Prostate gland (tissue), 2 donors: ENCODE results near the gene FNBP1.

Experiments used
- POLR2A ChIP-seq: fragments of 450-650 bp; IDR thresholded peaks from one replicate; pipeline ENCODE4 v1.6.1; 2016; ENCODE audit warnings: antibody characterized with exemption, mild to moderate bottlenecking
- POLR2AphosphoS5 ChIP-seq: sonication (generic); formaldehyde crosslinking; IDR thresholded peaks from one replicate; pipeline ENCODE4 v1.6.1; 2017; ENCODE audit warnings: antibody characterized with exemption
- TF ChIP-seq, protein P1 (sequence below), 4 experiments: fragments of 200-600 bp in 2 of 4; fragments of 450-650 bp in 2 of 4; sonication (generic) in 2 of 4; IDR thresholded peaks; 1 replicate in 3 of 4; 2 replicates in 1 of 4; pipeline ENCODE4 v1.5.1; 2016 to 2019; ENCODE audit warnings: antibody characterized with exemption in 4 of 4, mild to moderate bottlenecking in 2 of 4, moderate library complexity in 2 of 4

DNA sequence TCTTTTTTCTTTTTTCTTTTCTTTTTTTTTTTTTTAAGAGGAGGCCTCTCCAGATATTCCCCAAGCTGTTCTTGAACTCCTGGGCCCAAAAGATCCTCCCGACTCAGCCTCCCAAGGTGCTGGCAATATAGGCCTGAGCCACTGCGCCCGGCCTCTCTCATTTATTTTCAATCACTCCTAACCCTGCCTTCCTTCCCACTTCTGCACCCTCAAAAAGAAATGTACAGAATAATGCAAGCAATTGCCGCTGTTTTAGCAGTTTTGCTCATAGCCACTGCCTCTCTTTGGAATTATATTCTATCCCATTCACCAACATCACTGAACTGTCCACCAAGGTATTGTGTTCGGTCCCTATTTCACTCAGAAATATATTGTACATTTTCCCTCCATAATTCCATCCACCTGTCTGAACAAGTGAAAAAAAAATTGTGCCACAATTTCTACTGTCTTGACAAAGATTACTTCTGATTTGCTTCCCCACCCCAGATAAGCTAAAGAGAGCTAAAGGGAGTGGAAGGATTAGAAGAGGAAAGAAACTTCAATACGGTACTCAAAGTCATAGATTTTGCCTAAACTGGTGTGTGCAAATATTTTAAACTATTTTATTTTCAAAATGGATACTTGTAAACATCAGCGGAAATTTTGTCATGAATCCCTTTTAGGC is 1.9 kb downstream of the FNBP1 start:
- TF ChIP-seq POLR2A (no peak), POLR2AphosphoS5 (no peak)
- TF ChIP-seq, protein P1, sequence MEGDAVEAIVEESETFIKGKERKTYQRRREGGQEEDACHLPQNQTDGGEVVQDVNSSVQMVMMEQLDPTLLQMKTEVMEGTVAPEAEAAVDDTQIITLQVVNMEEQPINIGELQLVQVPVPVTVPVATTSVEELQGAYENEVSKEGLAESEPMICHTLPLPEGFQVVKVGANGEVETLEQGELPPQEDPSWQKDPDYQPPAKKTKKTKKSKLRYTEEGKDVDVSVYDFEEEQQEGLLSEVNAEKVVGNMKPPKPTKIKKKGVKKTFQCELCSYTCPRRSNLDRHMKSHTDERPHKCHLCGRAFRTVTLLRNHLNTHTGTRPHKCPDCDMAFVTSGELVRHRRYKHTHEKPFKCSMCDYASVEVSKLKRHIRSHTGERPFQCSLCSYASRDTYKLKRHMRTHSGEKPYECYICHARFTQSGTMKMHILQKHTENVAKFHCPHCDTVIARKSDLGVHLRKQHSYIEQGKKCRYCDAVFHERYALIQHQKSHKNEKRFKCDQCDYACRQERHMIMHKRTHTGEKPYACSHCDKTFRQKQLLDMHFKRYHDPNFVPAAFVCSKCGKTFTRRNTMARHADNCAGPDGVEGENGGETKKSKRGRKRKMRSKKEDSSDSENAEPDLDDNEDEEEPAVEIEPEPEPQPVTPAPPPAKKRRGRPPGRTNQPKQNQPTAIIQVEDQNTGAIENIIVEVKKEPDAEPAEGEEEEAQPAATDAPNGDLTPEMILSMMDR (IDR thresholded peaks at IDR 0.05), result no peak
